Testis (tissue), 2 donors: ENCODE data around the gene ZNF275.

Experiments used
- POLR2A ChIP-seq: fragments of 450-650 bp; IDR thresholded peaks from one replicate; pipeline ENCODE4 v1.6.1; 2017; ENCODE audit warnings: antibody characterized with exemption, mild to moderate bottlenecking, moderate library complexity
- TF ChIP-seq, protein P1 (sequence below), 3 experiments: fragments of 450-650 bp in 2 of 3; fragments of 200-600 bp in 1 of 3; sonication (generic) in 1 of 3; IDR thresholded peaks; one replicate each; pipeline ENCODE4 v1.5.1; 2016 to 2019; ENCODE audit warnings: antibody characterized with exemption in 3 of 3, mild to moderate bottlenecking in 2 of 3, moderate library complexity in 1 of 3

DNA sequence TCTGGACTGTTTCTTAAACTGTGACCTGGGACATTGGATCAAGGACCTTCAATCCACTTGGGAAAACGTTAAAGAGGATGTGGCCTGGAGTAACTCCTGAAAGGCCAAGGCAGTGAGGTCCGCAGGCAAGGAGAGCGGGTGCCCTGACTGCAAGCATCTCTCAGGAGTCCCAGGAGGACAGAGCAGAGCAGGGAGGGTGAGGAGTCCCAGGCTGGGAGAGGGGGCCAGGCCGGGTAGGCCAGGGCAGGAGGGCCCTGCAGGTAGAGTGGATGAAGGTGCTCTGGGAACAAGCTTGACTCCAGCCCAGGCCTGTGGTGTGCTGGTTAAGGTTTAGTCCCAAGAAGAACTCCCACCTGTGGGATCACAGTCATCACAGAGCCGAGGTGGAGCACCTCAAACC, 53.4 kb downstream of the ZNF275 start:
- TF ChIP-seq POLR2A = no peak
- TF ChIP-seq, protein P1, sequence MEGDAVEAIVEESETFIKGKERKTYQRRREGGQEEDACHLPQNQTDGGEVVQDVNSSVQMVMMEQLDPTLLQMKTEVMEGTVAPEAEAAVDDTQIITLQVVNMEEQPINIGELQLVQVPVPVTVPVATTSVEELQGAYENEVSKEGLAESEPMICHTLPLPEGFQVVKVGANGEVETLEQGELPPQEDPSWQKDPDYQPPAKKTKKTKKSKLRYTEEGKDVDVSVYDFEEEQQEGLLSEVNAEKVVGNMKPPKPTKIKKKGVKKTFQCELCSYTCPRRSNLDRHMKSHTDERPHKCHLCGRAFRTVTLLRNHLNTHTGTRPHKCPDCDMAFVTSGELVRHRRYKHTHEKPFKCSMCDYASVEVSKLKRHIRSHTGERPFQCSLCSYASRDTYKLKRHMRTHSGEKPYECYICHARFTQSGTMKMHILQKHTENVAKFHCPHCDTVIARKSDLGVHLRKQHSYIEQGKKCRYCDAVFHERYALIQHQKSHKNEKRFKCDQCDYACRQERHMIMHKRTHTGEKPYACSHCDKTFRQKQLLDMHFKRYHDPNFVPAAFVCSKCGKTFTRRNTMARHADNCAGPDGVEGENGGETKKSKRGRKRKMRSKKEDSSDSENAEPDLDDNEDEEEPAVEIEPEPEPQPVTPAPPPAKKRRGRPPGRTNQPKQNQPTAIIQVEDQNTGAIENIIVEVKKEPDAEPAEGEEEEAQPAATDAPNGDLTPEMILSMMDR (IDR thresholded peaks at IDR 0.05) = no peak
